OCI-LY1 (cell line): ENCODE results near the gene PRKCA.

Experiments
- H2AFZ ChIP-seq: fragments of 200-600 bp; sonication (generic), shearing (Covaris generic); 2 replicates; pipeline ENCODE4 v1.6.0; 2014; ENCODE audit warnings: antibody characterized with exemption, mild to moderate bottlenecking, low read length
- H3F3A ChIP-seq: fragments of 200-600 bp; sonication (generic), shearing (Covaris generic); 2 replicates; pipeline ENCODE4 v1.6.0; 2014; ENCODE audit warnings: mild to moderate bottlenecking, antibody characterized with exemption, low read length, moderate library complexity; ENCODE audit not compliant: insufficient read depth
- H3K27ac ChIP-seq: fragments of 200-600 bp; sonication (generic); 2 replicates; pipeline ENCODE4 v1.5.1; 2014; ENCODE audit warnings: low read length, mixed run types, mild to moderate bottlenecking, low read depth; ENCODE audit not compliant: poor library complexity, severe bottlenecking
- H3K27me3 ChIP-seq: fragments of 200-600 bp; sonication (generic); 2 replicates; pipeline ENCODE4 v1.6.0; 2014; ENCODE audit warnings: antibody characterized with exemption, mild to moderate bottlenecking, low read length, moderate library complexity; ENCODE audit not compliant: insufficient read depth
- H3K36me3 ChIP-seq: fragments of 200-600 bp; sonication (generic); 2 replicates; pipeline ENCODE4 v1.6.1; 2014; ENCODE audit warnings: mild to moderate bottlenecking, antibody characterized with exemption, low read length, moderate library complexity, mixed read lengths; ENCODE audit not compliant: insufficient read depth
- H3K4me1 ChIP-seq: fragments of 200-600 bp; sonication (generic); 2 replicates; pipeline ENCODE4 v1.5.1; 2014; ENCODE audit warnings: mild to moderate bottlenecking, low read length, moderate library complexity; ENCODE audit not compliant: insufficient read depth, severe bottlenecking
- H3K4me2 ChIP-seq: fragments of 200-600 bp; sonication (generic), shearing (Covaris generic); 2 replicates; pipeline ENCODE4 v1.6.1; 2014; ENCODE audit warnings: low read length
- H3K4me3 ChIP-seq: fragments of 200-600 bp; sonication (generic); 2 replicates; pipeline ENCODE4 v1.5.1; 2014; ENCODE audit warnings: low read length, low read depth, mild to moderate bottlenecking, mixed read lengths; ENCODE audit not compliant: poor library complexity, severe bottlenecking
- H3K79me2 ChIP-seq: fragments of 200-600 bp; shearing (Covaris generic); 2 replicates; pipeline ENCODE4 v1.6.1; 2016; ENCODE audit warnings: mixed run types, low read length, mixed read lengths; ENCODE audit not compliant: insufficient read depth
- H3K9ac ChIP-seq: fragments of 200-600 bp; sonication (generic), shearing (Covaris generic); 2 replicates; pipeline ENCODE4 v1.6.1; 2014; ENCODE audit warnings: mild to moderate bottlenecking, low read length, mixed read lengths
- H3K9me2 ChIP-seq: fragments of 200-600 bp; sonication (generic), shearing (Covaris generic); 2 replicates; pipeline ENCODE4 v1.6.1; 2014; ENCODE audit warnings: low read depth, mild to moderate bottlenecking, low read length, mixed read lengths
- H3K9me3 ChIP-seq: fragments of 200-600 bp; shearing (Covaris generic); 2 replicates; pipeline ENCODE4 v1.6.1; 2014; ENCODE audit warnings: low read length, mixed read lengths
- H4K20me1 ChIP-seq: fragments of 200-600 bp; sonication (generic), shearing (Covaris generic); 2 replicates; pipeline ENCODE4 v1.6.0; 2016; ENCODE audit warnings: mild to moderate bottlenecking, low read length; ENCODE audit not compliant: insufficient read depth
- EZH2 ChIP-seq: fragments of 200-600 bp; sonication (generic), shearing (Covaris generic); IDR thresholded peaks from 2 replicates; pipeline ENCODE4 v1.8.0; 2017; ENCODE audit warnings: borderline replicate concordance, mixed run types, mild to moderate bottlenecking, antibody characterized with exemption, low read length, moderate library complexity, mixed read lengths
- TF ChIP-seq, protein P1 (sequence below): fragments of 200-600 bp; sonication (generic), shearing (Covaris generic); IDR thresholded peaks from 2 replicates; pipeline ENCODE4 v1.5.1; 2017; ENCODE audit warnings: mild to moderate bottlenecking, antibody characterized with exemption, low read length, moderate library complexity, mixed read lengths

PRKCA gene

DNA sequence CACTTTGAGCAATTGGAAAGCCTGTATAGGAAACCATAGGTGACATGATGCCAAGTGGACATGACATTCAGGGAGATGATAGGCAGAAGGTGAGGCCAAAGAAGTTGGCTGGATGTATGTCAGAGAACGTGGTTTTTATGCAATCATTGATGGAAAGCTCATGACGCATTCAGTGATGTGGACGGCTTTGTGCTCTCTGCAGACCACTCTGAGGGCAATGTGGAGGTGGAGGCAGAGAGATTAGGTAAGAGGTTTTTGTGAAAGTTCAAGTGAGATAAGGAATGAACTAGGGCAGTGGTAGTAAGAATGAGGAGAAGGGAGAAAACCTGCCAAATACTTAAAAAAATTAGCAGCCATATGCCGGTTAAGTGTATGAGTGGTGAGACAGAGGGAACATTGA, 99.0 kb downstream of the PRKCA start:
- Histone ChIP-seq H3F3A (no peaks in the 10 kb centered on the region), H3K27me3 (no peaks in the 10 kb centered on the region), H3K9me3 (no peaks in the 10 kb centered on the region; the same call in 1 of the 2 replicates), H3K79me2 (no peaks in the 10 kb centered on the region), H4K20me1 (no peaks in the 10 kb centered on the region), H3K36me3 (no peaks in the 10 kb centered on the region; the same call in 1 of the 2 replicates), H3K27ac (no peak overlapping the region), H2AFZ (no peak overlapping the region), H3K4me2 (no peak overlapping the region), H3K4me3 (no peak overlapping the region), H3K9me2 (no peaks in the 10 kb centered on the region), H3K9ac (no peak overlapping the region), H3K4me1 (peaks cover 69% of the 10 kb centered on the region)
- no peak for TF ChIP-seq EZH2
- TF ChIP-seq, protein P1, sequence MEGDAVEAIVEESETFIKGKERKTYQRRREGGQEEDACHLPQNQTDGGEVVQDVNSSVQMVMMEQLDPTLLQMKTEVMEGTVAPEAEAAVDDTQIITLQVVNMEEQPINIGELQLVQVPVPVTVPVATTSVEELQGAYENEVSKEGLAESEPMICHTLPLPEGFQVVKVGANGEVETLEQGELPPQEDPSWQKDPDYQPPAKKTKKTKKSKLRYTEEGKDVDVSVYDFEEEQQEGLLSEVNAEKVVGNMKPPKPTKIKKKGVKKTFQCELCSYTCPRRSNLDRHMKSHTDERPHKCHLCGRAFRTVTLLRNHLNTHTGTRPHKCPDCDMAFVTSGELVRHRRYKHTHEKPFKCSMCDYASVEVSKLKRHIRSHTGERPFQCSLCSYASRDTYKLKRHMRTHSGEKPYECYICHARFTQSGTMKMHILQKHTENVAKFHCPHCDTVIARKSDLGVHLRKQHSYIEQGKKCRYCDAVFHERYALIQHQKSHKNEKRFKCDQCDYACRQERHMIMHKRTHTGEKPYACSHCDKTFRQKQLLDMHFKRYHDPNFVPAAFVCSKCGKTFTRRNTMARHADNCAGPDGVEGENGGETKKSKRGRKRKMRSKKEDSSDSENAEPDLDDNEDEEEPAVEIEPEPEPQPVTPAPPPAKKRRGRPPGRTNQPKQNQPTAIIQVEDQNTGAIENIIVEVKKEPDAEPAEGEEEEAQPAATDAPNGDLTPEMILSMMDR: no peak

- Histone ChIP-seq H3K36me3 (no peaks in the 10 kb centered on the region; the same call in 1 of the 2 replicates), H3K9me3 (no peaks in the 10 kb centered on the region; the same call in 1 of the 2 replicates), H3K4me1 (peaks cover 51% of the 10 kb centered on the region), H4K20me1 (no peaks in the 10 kb centered on the region), H3K9ac (no peak overlapping the region), H3F3A (no peaks in the 10 kb centered on the region), H3K9me2 (no peaks in the 10 kb centered on the region), H3K4me3 (no peak overlapping the region), H3K4me2 (no peak overlapping the region), H2AFZ (no peak overlapping the region), H3K27me3 (no peaks in the 10 kb centered on the region), H3K27ac (no peak overlapping the region), H3K79me2 (no peaks in the 10 kb centered on the region)
- TF ChIP-seq, protein P1: no peak
- TF ChIP-seq EZH2: no peak
Observed at GRCh38 chr17:66403846-66404556, 101.6 kb downstream of the PRKCA start.

- Histone ChIP-seq H3K79me2 (peaks cover 5% of the 10 kb centered on the region; the same call in 1 of the 2 replicates), H3K27me3 (no peaks in the 10 kb centered on the region), H3K9ac (no peak overlapping the region), H3K4me2 (no peak overlapping the region), H4K20me1 (no peaks in the 10 kb centered on the region), H3K9me2 (no peaks in the 10 kb centered on the region), H3K27ac (no peak overlapping the region), H3K4me1 (peaks cover 45% of the 10 kb centered on the region), H3K9me3 (no peaks in the 10 kb centered on the region), H3K4me3 (no peak overlapping the region), H3F3A (no peaks in the 10 kb centered on the region), H2AFZ (no peak overlapping the region), H3K36me3 (no peaks in the 10 kb centered on the region)
- no peak for TF ChIP-seq EZH2
- TF ChIP-seq, protein P1: no peak
Observed at GRCh38 chr17:66405836-66406677, 103.6 kb downstream of the PRKCA start.
